OCI-LY7 (cell line): Measurements from ENCODE around the gene PQBP1. TPM values are rescaled to one million over a fixed set of nuclear protein-coding genes. Genes with fewer than 3 reads are reported as not detected.

ENCODE experiments used
- BruUV-seq: library from RNA; stranded (reverse); fragments of 400-500 nt; replicated peaks from 2 replicates; lab custom pipeline; 2021; lab: Mats Ljungman, UMichigan
- CTCF ChIA-PET: fragments of 300-600 bp; sonication (Branson Sonifier 250); formaldehyde crosslinking; loops from one replicate; lab custom pipeline; 2022; ENCODE audit warnings: antibody characterized with exemption; ENCODE audit not compliant: unreplicated experiment; lab: Charles Lee
- POLR2A ChIA-PET: fragments of 300-600 bp; sonication (Branson Sonifier 250); formaldehyde crosslinking; loops from one replicate; lab custom pipeline; 2022; ENCODE audit warnings: antibody characterized with exemption; lab: Charles Lee
- DNase-seq: peaks from one replicate; pipeline ENCODE4 v3.0.0-alpha.2; 2015; ENCODE audit warnings: low spot score
- H2AFZ ChIP-seq: fragments of 200-600 bp; sonication (generic), shearing (Covaris generic); 2 replicates; pipeline ENCODE4 v1.6.1; 2014; ENCODE audit warnings: mild to moderate bottlenecking, antibody characterized with exemption, low read length, moderate library complexity
- H3K27ac ChIP-seq: fragments of 200-600 bp; sonication (generic); 2 replicates; pipeline ENCODE4 v1.5.1; 2014; ENCODE audit warnings: mixed run types, low read depth, mild to moderate bottlenecking, moderate library complexity, low read length, inconsistent platforms; ENCODE audit not compliant: poor library complexity, severe bottlenecking
- H3K36me3 ChIP-seq: fragments of 200-600 bp; sonication (generic); 2 replicates; pipeline ENCODE4 v1.6.1; 2014; ENCODE audit warnings: mild to moderate bottlenecking, antibody characterized with exemption, low read length, moderate library complexity, mixed read lengths; ENCODE audit not compliant: insufficient read depth
- H3K4me1 ChIP-seq: fragments of 200-600 bp; sonication (generic); 2 replicates; pipeline ENCODE4 v1.5.1; 2014; ENCODE audit warnings: mild to moderate bottlenecking, low read length; ENCODE audit not compliant: insufficient read depth, poor library complexity, severe bottlenecking
- H3K4me2 ChIP-seq: fragments of 200-600 bp; sonication (generic); 2 replicates; pipeline ENCODE4 v1.6.1; 2014; ENCODE audit warnings: mild to moderate bottlenecking, low read length
- H3K4me3 ChIP-seq: fragments of 200-600 bp; sonication (generic); 2 replicates; pipeline ENCODE4 v1.5.1; 2014; ENCODE audit warnings: mild to moderate bottlenecking, low read depth, low read length; ENCODE audit not compliant: poor library complexity, severe bottlenecking
- H3K79me2 ChIP-seq: fragments of 200-600 bp; sonication (generic); 2 replicates; pipeline ENCODE4 v1.6.1; 2016; ENCODE audit warnings: low read depth, mild to moderate bottlenecking, low read length, moderate library complexity, mixed read lengths; ENCODE audit not compliant: insufficient read depth
- H3K9me2 ChIP-seq: fragments of 200-600 bp; sonication (generic); 2 replicates; pipeline ENCODE4 v1.6.1; 2016; ENCODE audit warnings: mild to moderate bottlenecking, low read length, mixed read lengths; ENCODE audit not compliant: insufficient read depth
- H3K9me3 ChIP-seq: fragments of 200-600 bp; sonication (generic); 2 replicates; pipeline ENCODE4 v1.6.1; 2014; ENCODE audit warnings: mild to moderate bottlenecking, mixed run types, low read length, mixed read lengths
- H4K20me1 ChIP-seq: fragments of 200-600 bp; sonication (generic); 2 replicates; pipeline ENCODE4 v1.6.1; 2014; ENCODE audit warnings: mild to moderate bottlenecking, antibody characterized with exemption, low read length, moderate library complexity, mixed read lengths; ENCODE audit not compliant: insufficient read depth
- EZH2phosphoT487 ChIP-seq: fragments of 200-600 bp; sonication (generic); IDR thresholded peaks from 2 replicates; pipeline ENCODE4 v1.6.1; 2018; ENCODE audit warnings: low read depth, borderline replicate concordance, mild to moderate bottlenecking, mixed run types, antibody characterized with exemption, low read length, moderate library complexity, mixed read lengths
- intact Hi-C: fragments of 100-400 bp; cut with micrococcal nuclease; formaldehyde crosslinking; loops from one replicate; pipeline ENCODE4 v1.10.0; 2022; ENCODE audit not compliant: unreplicated experiment
- total RNA-seq, 2 experiments: library from RNA; depleted of rRNA in 1 of 2; stranded (reverse); fragments of >200 nt in 1 of 2; shearing (Covaris generic) in 1 of 2; gene quantifications; 2 replicates each; pipeline ENCODE4 v1.2.3, GENCODE V29; 2014 to 2022
- TF ChIP-seq, protein P1 (sequence below): fragments of 200-600 bp; sonication (generic); conservative IDR thresholded peaks from 2 replicates; pipeline ENCODE4 v1.5.1; 2014; ENCODE audit warnings: mild to moderate bottlenecking, antibody characterized with exemption, low read length, moderate library complexity, mixed read lengths

The PQBP1 gene
- total RNA-seq, 2 experiments from 2014 or later = 72.7 to 93.0 TPM

DNA sequence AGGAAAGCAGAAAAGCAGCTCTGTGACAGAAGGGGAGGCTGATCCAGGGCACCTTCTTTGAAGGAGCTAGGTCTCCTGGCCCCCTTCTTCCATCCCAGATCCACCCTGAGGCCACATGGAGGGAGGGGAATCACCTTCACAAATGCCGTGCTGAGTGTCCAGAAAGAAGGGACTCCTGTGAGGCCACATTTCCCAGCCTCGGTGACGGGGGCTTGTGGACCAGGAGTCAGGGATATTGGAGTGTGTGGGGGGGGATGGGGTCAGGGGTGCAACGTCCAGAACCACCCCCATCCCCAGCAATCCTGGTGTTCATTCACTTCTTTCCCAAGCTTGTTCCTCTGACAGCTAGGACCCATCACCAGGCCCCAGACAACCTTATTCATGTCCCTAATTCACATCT, 4.8 kb upstream of the PQBP1 start:
- ChIA-PET CTCF (no interaction called here), POLR2A (interaction anchor here (0.6 kb wide), 1 partner anchor 66 kb away, joined by 3 read pairs; no protein-coding TSS in a partner anchor)
- no peak for DNase-seq
- peaks cover 5% of the 10 kb centered on the region; the same call in 1 of the 2 replicates for H4K20me1 ChIP-seq
- TF ChIP-seq EZH2phosphoT487 = no peak
- TF ChIP-seq, protein P1, sequence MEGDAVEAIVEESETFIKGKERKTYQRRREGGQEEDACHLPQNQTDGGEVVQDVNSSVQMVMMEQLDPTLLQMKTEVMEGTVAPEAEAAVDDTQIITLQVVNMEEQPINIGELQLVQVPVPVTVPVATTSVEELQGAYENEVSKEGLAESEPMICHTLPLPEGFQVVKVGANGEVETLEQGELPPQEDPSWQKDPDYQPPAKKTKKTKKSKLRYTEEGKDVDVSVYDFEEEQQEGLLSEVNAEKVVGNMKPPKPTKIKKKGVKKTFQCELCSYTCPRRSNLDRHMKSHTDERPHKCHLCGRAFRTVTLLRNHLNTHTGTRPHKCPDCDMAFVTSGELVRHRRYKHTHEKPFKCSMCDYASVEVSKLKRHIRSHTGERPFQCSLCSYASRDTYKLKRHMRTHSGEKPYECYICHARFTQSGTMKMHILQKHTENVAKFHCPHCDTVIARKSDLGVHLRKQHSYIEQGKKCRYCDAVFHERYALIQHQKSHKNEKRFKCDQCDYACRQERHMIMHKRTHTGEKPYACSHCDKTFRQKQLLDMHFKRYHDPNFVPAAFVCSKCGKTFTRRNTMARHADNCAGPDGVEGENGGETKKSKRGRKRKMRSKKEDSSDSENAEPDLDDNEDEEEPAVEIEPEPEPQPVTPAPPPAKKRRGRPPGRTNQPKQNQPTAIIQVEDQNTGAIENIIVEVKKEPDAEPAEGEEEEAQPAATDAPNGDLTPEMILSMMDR = no peak
- H3K4me1 ChIP-seq = peaks cover 24% of the 10 kb centered on the region
- H3K36me3 ChIP-seq = peaks cover 15% of the 10 kb centered on the region; the same call in 1 of the 2 replicates
- H3K27ac ChIP-seq = no peak overlapping the region
- H3K9me2 ChIP-seq = no peaks in the 10 kb centered on the region
- H3K4me3 ChIP-seq = no peak overlapping the region
- H3K4me2 ChIP-seq = no peak overlapping the region
- H3K79me2 ChIP-seq = peaks cover 20% of the 10 kb centered on the region
- no peak overlapping the region for H2AFZ ChIP-seq
- intact Hi-C loops = loop anchor here (5.0 to 10.0 kb wide), 2 partner anchors 88 to 246 kb away; partner anchors contain the start of gene HDAC6
- no TSS peak for BruUV-seq
- H3K9me3 ChIP-seq = no peaks in the 10 kb centered on the region

DNA sequence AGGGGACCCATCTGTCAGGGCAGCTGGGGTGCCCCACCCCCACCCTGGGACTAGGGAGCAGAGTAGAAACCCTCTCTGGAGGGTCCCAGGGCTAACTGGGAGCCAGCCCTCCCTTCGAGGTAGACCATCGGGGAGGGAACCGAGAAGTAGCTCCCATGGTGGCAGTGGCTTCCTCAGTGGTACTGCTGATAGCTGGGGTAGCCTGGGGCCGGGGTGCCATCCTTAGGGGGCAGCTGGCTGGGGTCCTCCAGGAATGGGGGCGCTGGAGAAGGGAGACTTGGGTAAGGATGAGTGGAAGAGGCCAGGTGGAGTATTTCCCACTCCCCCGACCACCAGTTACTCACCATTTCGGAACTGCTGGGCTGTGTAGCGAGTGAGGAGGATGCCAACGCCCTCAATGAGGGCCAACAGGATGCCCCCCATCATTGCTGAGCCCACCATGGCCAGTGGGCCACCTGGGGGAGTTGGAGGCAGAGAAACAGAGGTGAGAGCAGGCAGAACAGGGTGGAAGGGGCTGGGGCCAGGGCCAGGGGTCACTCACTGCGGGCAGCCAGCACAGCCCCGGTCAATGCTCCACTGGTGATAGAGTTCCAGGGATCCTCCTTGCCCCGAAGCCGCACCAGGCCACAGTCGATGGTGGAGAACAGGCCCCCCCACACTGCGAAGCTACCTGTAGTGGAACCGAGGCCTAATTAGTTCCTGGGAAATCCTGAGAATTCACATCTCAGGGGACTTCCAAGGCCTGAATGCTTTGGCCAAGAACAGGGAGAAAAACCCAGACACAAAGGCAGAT, 4.0 kb upstream of the PQBP1 start:
- H3K79me2 ChIP-seq = peaks cover 26% of the 10 kb centered on the region
- H3K4me3 ChIP-seq = no peak overlapping the region
- ChIA-PET CTCF (no interaction called here), POLR2A (interaction anchor here (0.6 kb wide), 1 partner anchor 10 kb away, joined by 4 read pairs; no protein-coding TSS in a partner anchor)
- no peaks in the 10 kb centered on the region for H3K9me2 ChIP-seq
- DNase-seq = no peak
- intact Hi-C loops = loop anchor here (5.0 to 10.0 kb wide), 2 partner anchors 89 to 246 kb away; partner anchors contain the start of gene HDAC6
- TF ChIP-seq EZH2phosphoT487 = no peak
- TF ChIP-seq, protein P1 = no peak
- peaks cover 15% of the 10 kb centered on the region; the same call in 1 of the 2 replicates for H3K36me3 ChIP-seq
- H3K4me1 ChIP-seq = peaks cover 24% of the 10 kb centered on the region
- no TSS peak for BruUV-seq
- no peak overlapping the region for H3K4me2 ChIP-seq
- no peak overlapping the region for H2AFZ ChIP-seq
- H3K9me3 ChIP-seq = no peaks in the 10 kb centered on the region
- peaks cover 5% of the 10 kb centered on the region; the same call in 1 of the 2 replicates for H4K20me1 ChIP-seq
- H3K27ac ChIP-seq = no peak overlapping the region
